ENCODE data around the gene PSMA2.
A peak's percentile ranks its signal among the peaks of the same experiment; 100 is the strongest.
"Not testable (repeated sequence)": the region's sequence is repeated elsewhere in the genome, so short reads cannot be mapped to it uniquely, and the experiment has no call there.

Gene PSMA2

DNA sequence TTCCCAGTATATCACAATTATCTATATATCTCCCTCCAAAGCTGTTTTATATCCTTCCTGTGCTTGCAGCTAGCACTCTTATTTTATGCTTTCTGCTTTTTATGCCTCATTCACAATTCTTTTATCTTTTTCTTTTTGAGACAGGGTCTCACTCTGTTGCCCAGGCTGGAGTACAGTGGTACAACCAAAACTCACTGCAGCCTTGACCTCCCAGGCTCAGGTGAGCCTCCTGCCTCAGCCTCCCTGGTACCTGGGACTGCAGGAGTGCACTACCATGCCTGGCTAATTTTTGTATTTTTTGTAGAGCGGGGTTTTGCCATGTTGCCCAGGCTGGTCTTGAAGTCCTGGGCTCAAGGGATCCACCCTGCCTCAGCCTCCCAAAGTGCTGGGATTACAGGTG is 25.8 kb downstream of the PSMA2 start:
- Mint-ChIP-seq H3K4me3 (no peak overlapping the region), H3K27me3 (no peaks in the 10 kb centered on the region), H3K4me1 (peaks cover 16% of the 10 kb centered on the region), H3K9me3 (no peaks in the 10 kb centered on the region), H3K36me3 (no peaks in the 10 kb centered on the region), H3K27ac (no peak overlapping the region)
- ATAC-seq (ENCODE audit: low read depth) = no peak
- DNase-seq (ENCODE audit: low spot score in 2 of 2) = no peak

DNA sequence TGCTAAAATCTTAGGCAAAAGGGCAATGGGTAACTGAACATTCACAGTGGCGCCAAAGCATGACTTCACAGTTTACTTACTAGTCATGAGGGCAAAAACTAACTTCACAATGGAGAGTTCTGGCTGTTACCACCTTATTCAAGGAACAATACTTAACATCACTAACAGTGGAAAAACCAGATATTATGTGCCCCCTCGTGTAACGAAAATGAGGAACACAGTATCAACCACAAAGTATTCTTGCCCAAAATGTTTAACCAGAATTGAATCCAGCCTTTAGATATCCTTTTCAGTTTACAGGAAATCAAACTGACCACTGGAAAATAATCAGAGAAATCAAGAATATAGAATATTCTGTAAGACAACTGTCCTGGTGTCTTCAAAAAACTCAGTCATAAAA is 29.6 kb downstream of the PSMA2 start:
- Mint-ChIP-seq H3K36me3 (no peaks in the 10 kb centered on the region), H3K27ac (no peak overlapping the region), H3K27me3 (no peaks in the 10 kb centered on the region), H3K4me3 (no peak overlapping the region), H3K4me1 (no peaks in the 10 kb centered on the region), H3K9me3 (no peaks in the 10 kb centered on the region)
- ATAC-seq (ENCODE audit: low read depth) = no peak
- no peak for DNase-seq (ENCODE audit: low spot score in 2 of 2)

DNA sequence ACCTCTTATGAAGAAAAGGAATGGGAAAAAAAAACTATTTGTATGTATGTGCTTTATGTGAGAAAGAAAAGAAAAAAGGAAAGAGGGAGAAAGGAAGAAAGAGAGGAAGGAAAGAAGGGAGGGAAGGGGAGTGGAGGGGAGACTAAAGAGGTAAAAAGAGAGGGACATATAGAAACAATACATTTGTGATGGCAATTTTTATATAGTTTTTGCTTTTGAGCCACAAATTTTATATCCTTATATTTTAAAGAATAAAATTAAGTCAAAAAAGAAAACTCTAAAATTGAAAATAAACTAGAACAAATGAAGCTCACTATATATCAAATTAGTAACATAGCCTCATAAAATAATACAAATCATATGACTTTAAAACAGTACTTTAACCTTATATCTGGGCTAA is 31.1 kb downstream of the PSMA2 start:
- H3K27me3 Mint-ChIP-seq = peaks cover 2% of the 10 kb centered on the region
- peaks cover 2% of the 10 kb centered on the region for H3K4me1 Mint-ChIP-seq
- peaks cover 2% of the 10 kb centered on the region for H3K9me3 Mint-ChIP-seq
- H3K27ac Mint-ChIP-seq = no peak overlapping the region
- no peak for ATAC-seq (ENCODE audit: low read depth)
- no peak for DNase-seq (ENCODE audit: low spot score in 2 of 2)
- H3K36me3 Mint-ChIP-seq = peaks cover 3% of the 10 kb centered on the region
- no peak overlapping the region for H3K4me3 Mint-ChIP-seq

DNA sequence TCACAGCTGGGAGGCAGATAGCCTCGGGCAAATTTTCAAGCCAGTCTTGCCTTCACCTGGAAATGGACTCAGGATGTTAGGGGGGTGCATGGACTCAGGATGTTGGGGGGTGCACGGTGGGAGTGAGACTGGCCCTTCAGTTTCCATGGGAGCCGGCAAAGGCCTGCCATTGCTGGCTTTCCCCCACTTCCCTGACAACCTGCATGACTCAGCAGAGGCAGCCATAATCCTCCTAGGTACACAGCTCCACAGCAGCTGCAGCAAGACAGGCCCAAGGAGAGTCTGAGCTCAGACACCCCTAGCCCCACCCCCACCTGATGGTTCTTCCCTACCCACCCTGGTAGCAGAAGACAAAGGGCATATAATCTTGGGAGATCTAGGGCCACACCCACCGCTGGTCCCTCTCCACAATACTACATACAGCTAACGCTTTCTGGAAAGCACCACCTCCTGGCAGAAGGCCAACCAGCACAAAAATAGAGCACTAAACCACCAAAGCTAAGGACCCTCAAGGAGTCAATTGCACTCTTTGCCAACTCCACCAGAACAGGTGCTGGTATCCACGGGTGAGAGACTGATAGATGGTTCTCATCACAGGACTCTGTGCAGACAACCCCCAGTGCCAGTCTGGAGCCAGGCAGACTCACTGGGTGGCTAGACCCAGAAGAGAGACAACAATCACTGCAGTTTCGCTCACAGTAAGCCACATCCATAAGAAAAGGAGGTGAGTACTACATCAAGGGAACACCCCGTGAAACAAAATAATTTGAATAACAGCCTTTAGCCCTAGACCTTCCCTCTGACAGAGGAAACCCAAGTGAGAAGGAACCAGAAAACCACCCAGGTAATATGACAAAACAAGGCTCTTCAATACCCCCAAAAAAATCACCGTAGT is 38.4 kb downstream of the PSMA2 start:
- H3K36me3 Mint-ChIP-seq = peaks cover 19% of the 10 kb centered on the region
- H3K9me3 Mint-ChIP-seq = peaks cover 17% of the 10 kb centered on the region
- ATAC-seq (ENCODE audit: low read depth) = no peak
- no peak for DNase-seq (ENCODE audit: low spot score in 2 of 2)
- peaks cover 2% of the 10 kb centered on the region for H3K27me3 Mint-ChIP-seq
- H3K27ac Mint-ChIP-seq = no peak overlapping the region
- H3K4me3 Mint-ChIP-seq = no peak overlapping the region
- H3K4me1 Mint-ChIP-seq = peaks cover 7% of the 10 kb centered on the region

DNA sequence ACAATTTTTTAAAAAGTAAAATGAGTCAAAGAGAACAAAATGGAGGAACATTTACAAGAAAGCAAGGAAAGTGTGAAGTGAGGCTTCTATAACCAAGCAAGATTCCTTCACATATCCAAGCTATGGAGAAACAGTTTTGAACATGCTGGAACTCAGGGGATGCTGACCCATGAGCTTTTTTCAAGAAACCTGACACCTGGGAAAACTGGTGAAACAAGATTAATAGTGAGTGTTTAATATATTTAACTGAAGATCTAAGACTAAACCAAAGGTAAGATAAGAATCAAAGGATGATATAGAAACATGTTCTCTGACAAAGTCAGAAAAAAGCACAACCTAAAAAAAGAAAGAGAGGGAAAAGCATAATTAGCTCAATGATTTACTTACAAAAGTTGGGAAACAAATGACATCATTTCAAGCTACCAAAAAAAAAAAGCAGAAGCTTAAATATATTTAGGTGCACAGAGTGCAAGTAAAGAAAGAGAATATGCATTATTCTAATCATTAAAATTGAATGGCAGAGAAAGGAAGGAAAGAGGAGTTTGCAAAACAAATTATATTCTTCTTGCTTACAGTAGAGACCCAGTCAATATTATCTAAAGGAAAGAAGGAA is 45.0 kb downstream of the PSMA2 start:
- Mint-ChIP-seq H3K27ac (no peak overlapping the region), H3K4me1 (peaks cover 22% of the 10 kb centered on the region), H3K4me3 (peak overlapping the region; percentile 87), H3K36me3 (no peaks in the 10 kb centered on the region), H3K9me3 (no peaks in the 10 kb centered on the region), H3K27me3 (no peaks in the 10 kb centered on the region)
- no peak for DNase-seq (ENCODE audit: low spot score in 2 of 2)
- no peak for ATAC-seq (ENCODE audit: low read depth)

DNA sequence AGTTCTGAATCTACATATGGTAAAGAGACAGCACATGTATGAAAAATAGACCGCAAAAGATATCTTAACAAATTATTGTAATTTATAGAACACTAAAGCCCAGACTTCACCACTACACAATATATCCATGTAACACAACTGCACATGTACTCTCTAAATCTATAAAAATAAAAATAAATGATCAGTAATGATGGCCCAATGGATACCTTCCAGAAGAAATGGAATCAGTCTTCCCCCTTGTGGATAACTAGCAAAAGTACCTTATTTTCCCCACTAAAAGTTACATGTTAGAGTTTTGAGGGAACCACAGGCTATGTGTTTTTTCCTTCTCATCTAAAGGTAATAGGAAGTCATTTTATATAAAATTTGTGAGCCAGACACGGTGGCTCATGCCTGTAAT is 45.8 kb downstream of the PSMA2 start:
- ATAC-seq (ENCODE audit: low read depth) (no peak), DNase-seq (ENCODE audit: low spot score in 2 of 2) (no peak)
- Mint-ChIP-seq H3K36me3 (no peaks in the 10 kb centered on the region), H3K4me3 (no peak overlapping the region), H3K27ac (no peak overlapping the region), H3K9me3 (no peaks in the 10 kb centered on the region), H3K4me1 (peaks cover 22% of the 10 kb centered on the region), H3K27me3 (no peaks in the 10 kb centered on the region)

DNA sequence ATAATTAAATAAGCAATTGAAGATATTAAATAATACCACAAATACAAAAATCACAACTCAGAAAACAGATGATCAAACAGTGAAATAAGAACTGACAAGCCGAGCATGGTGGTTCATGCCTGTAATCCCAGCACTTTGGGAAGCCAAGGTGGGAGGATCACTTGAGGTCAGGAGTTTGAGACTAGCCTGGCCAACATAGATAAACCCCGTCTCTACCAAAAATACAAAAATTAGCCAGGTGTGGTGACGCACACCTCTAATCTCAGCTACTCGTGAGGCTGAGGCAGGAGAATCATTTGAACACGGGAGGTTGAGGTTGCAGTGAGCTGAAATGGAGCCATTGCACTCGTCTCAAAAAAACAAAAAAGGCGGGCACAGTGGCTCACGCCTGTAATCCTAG is 46.8 kb downstream of the PSMA2 start:
- not testable (repeated sequence) for H3K27ac Mint-ChIP-seq; DNase-seq (ENCODE audit: low spot score in 2 of 2); H3K36me3 Mint-ChIP-seq; H3K9me3 Mint-ChIP-seq; H3K27me3 Mint-ChIP-seq; H3K4me3 Mint-ChIP-seq; ATAC-seq (ENCODE audit: low read depth)
- H3K4me1 Mint-ChIP-seq = peaks cover 22% of the 10 kb centered on the region

DNA sequence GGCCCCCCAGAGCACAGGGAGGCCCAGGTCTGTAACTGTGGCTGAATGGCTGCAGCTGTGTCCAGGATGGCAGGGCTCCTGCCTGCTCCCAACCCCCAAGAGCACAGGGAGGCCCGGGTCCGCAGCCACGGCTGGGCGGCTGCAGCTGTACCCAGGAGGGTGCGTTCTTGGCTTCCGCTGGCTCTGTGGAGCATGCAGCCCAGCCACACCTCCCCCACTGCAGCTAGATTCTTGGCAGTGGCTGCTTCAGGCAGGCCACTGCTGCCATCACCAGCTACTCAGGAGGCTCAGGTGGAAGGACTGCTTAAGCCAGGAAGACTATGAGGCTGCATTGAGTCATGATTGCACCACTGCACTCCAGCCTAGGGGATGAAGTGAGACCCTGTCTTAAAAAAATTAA is 48.0 kb downstream of the PSMA2 start:
- H3K4me1 Mint-ChIP-seq = peaks cover 19% of the 10 kb centered on the region
- no peak overlapping the region for H3K27ac Mint-ChIP-seq
- H3K9me3 Mint-ChIP-seq = no peaks in the 10 kb centered on the region
- no peak overlapping the region for H3K4me3 Mint-ChIP-seq
- DNase-seq (ENCODE audit: low spot score in 2 of 2) (no peak), ATAC-seq (ENCODE audit: low read depth) (peak; percentile 58)
- no peaks in the 10 kb centered on the region for H3K36me3 Mint-ChIP-seq
- no peaks in the 10 kb centered on the region for H3K27me3 Mint-ChIP-seq

DNA sequence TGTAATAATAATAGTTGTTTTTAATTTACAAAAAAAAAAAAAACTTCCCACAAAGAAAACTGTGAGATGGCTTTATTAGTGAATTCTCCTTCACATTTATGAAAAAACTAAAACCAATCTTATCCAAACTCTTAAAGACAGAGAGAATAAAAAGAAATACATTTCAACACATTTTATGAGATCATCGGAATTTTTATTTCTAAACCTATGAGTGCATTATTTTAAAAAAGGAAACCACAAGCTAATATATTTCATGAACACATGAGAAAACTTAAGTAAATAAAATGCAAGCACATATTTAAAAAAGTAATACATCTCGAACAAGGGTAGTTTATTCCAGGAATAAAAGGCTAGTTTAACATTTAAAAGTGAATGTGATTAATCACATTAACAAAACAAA is 51.6 kb downstream of the PSMA2 start:
- Mint-ChIP-seq H3K9me3 (no peaks in the 10 kb centered on the region), H3K27ac (no peak overlapping the region), H3K27me3 (no peaks in the 10 kb centered on the region), H3K4me1 (peaks cover 3% of the 10 kb centered on the region), H3K4me3 (no peak overlapping the region), H3K36me3 (no peaks in the 10 kb centered on the region)
- ATAC-seq (ENCODE audit: low read depth) (no peak), DNase-seq (ENCODE audit: low spot score in 2 of 2) (no peak)

DNA sequence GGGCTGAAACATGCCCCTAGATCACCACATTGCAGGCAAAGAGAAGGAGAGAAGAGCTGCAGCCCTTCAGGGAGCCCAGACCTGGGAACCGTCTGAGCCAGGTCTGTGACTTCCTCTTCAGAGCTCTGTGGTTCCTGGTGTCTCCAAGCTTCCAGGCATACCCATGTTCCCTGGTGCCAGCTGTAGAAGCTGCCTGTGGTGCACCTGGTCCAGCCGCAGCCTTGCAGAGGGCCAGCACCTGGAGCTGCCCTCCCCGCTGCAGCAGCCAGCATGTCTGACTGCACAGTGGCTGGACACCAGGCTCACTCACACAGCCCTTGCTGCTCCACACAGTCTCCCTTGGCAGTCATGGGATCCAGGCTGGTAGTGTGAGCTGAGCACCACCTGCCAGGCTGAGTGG is 53.7 kb downstream of the PSMA2 start:
- no peak overlapping the region for H3K4me3 Mint-ChIP-seq
- no peaks in the 10 kb centered on the region for H3K4me1 Mint-ChIP-seq
- ATAC-seq (ENCODE audit: low read depth) = no peak

DNA sequence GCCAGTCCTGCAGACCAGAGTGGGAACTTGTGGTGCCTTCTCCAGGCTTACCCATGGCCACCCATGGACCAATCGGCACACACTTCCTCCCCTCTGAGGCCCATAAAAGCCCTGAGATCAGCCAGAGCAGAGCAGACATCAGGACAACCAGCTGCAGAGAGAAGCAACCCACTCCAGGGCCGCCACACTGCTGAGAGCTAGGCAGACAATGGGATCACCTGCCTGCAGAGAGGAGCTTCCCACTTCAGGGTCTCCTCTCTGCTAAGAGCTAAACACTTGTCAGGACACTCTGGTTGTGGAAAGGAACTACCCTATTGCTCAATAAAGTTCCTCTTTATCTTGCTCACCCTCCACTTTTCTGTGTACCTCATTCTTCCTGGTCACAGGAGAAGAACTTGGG is 54.1 kb downstream of the PSMA2 start:
- peaks cover 2% of the 10 kb centered on the region for H3K27me3 Mint-ChIP-seq
- no peak overlapping the region for H3K27ac Mint-ChIP-seq
- ATAC-seq (ENCODE audit: low read depth) = no peak
- no peaks in the 10 kb centered on the region for H3K36me3 Mint-ChIP-seq
- H3K9me3 Mint-ChIP-seq = no peaks in the 10 kb centered on the region
- no peak overlapping the region for H3K4me3 Mint-ChIP-seq
- no peak for DNase-seq (ENCODE audit: low spot score in 2 of 2)
- H3K4me1 Mint-ChIP-seq = no peaks in the 10 kb centered on the region

More for the DNA sequence above, 53.7 kb downstream of the PSMA2 start:
- DNase-seq (ENCODE audit: low spot score in 2 of 2) = no peak
- H3K27ac Mint-ChIP-seq = no peak overlapping the region
- H3K9me3 Mint-ChIP-seq = no peaks in the 10 kb centered on the region
- H3K27me3 Mint-ChIP-seq = peaks cover 2% of the 10 kb centered on the region
- H3K36me3 Mint-ChIP-seq = no peaks in the 10 kb centered on the region

DNA sequence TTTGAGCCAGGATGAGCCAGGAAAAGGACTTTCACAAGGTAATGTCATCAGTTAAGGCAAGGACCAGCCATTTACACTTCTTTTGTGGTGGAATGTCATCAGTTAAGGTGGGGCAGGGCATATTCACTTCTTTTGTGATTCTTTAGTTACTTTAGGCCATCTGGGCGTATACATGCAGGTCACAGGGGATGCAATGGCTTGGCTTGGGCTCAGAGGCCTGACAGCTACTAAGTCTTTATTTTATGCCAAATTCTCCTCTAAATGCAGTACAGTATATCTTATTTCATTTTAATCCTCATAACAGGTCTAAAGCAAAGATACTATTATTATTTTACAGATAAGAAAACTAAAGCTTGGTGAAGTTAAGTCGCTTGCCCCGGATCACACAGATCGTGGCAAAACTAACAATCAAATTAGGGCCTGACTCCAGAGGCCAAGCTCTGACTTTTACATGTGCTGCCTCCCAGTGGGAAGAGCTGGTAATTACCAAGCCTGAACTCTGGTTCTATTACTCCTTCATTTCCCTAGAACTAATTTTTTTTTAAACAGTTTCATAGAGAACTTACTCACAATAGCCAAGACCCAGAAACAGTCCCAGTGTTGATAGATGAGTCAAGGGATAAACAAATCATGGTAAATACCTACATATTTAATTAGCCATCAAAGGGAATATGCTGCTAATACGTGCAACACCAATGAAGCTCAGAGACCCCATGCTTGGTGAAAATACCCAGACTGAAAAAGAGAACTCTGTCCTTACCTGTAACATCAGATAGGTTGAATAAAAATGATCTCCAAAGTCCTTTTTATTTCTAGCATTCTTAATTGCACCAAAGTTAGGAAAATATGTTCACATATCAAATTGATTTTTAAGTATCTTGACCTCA is 55.5 kb downstream of the PSMA2 start:
- Mint-ChIP-seq H3K27me3 (peaks cover 2% of the 10 kb centered on the region), H3K4me3 (no peak overlapping the region), H3K9me3 (no peaks in the 10 kb centered on the region), H3K4me1 (no peaks in the 10 kb centered on the region), H3K27ac (no peak overlapping the region), H3K36me3 (no peaks in the 10 kb centered on the region)
- peak; percentile 85 for ATAC-seq (ENCODE audit: low read depth)
- DNase-seq (ENCODE audit: low spot score in 2 of 2) = peak; percentile 49 to 59

DNA sequence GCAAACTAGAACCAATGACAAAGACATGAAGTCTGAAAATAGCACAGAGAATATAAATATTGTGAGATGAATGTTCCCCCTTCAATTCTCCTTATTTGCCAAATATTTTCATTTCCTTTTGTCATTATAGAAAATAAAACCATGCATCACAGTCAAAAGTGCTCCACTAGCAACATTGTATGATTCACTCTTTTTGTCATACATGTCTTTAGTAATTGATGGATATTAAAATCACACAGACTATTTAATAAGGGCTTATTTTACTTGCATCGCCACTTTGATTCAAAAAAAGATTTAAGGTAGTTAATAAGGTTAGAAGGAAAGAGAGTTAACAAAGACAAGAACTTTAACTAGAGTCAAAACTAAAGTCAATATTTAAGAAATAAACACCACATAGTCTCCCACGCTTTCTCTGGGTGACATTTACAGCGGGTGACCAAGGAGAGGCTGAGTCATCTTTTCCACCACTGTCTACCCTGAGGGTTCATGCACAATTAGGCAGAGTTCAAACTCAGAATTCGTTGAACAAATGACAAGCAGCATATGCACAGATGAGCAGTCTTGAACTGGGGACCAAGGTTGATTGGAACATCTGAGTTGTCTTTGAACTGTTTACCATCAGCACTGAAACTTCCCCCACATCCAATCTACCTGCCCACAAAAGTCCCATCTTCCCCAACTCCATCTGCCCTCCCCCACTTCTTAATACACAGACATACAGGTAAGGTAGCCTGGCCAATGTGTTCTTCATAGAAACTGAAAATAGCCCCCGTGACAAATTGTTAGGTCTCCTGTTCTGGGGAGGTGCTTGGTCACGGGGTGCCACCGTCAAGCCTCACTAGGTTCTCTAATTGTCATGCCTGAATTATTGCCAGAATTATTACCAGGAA is 62.6 kb downstream of the PSMA2 start:
- ATAC-seq (ENCODE audit: low read depth) (peak; percentile 76), DNase-seq (ENCODE audit: low spot score in 2 of 2) (no peak)
- Mint-ChIP-seq H3K4me1 (peaks cover 7% of the 10 kb centered on the region), H3K9me3 (peaks cover 4% of the 10 kb centered on the region), H3K27ac (no peak overlapping the region), H3K27me3 (peaks cover 7% of the 10 kb centered on the region), H3K4me3 (no peak overlapping the region), H3K36me3 (peaks cover 2% of the 10 kb centered on the region)

All from memory B cell (primary cell).